HCT116 (cell line): ENCODE measurements around the gene NPIPB5. TPM values are rescaled to one million over a fixed set of nuclear protein-coding genes. Genes with fewer than 3 reads are reported as not detected.
"Not testable (repeated sequence)": the region's sequence is repeated elsewhere in the genome, so short reads cannot be mapped to it uniquely, and the experiment has no call there.

ENCODE experiments used
- ATAC-seq: fragments of 200-7000 bp; cut with Tn5 transposase; 2 replicates; pipeline ENCODE4 v1.9.1; 2020; ENCODE audit warnings: mild to moderate bottlenecking, moderate library complexity
- Bru-seq: library from RNA; stranded (reverse); fragments of 400-500 nt; gene quantifications from one replicate; lab custom pipeline; 2021; lab: Mats Ljungman, UMichigan
- BruChase-seq, 2 experiments: library from RNA; stranded (reverse); fragments of 400-500 nt; gene quantifications; one replicate each; lab custom pipeline; 2021; lab: Mats Ljungman, UMichigan
- BruUV-seq: library from RNA; stranded (reverse); fragments of 400-500 nt; replicated peaks from 2 replicates; lab custom pipeline; 2021; lab: Mats Ljungman, UMichigan
- CTCF ChIA-PET: fragments of 300-600 bp; sonication (Branson Sonifier 250); formaldehyde crosslinking; loops from one replicate; lab custom pipeline; 2021; ENCODE audit warnings: antibody characterized with exemption; lab: Charles Lee
- POLR2A ChIA-PET: fragments of 300-600, 350-600 bp; sonication (Branson Sonifier 250); formaldehyde crosslinking; loops from one replicate; lab custom pipeline; 2021; ENCODE audit warnings: antibody characterized with exemption; lab: Charles Lee
- RAD21 ChIA-PET, 2 experiments: fragments of 300-600 bp; sonication (Branson Sonifier 250); formaldehyde crosslinking; loops; one replicate each; lab custom pipeline; 2023; ENCODE audit warnings: low total read pairs in 2 of 2; ENCODE audit not compliant: uncharacterized antibody in 2 of 2, unreplicated experiment in 2 of 2, low non-redundant PET in 1 of 2; lab: Charles Lee
- DNase-seq: peaks from one replicate; pipeline ENCODE4 v3.0.0-alpha.2; 2010; ENCODE audit warnings: low read depth, low spot score
- H2AFZ ChIP-seq: fragments of 200-600 bp; shearing (Covaris generic), sonication (generic); 2 replicates; pipeline ENCODE4 v1.6.1; 2017; ENCODE audit warnings: low read depth, mixed run types, mixed read lengths, antibody characterized with exemption, low read length; ENCODE audit not compliant: poor library complexity, severe bottlenecking
- H3K27ac ChIP-seq: 2 replicates; pipeline ENCODE4 v1.5.1; 2012; ENCODE audit warnings: low read depth, low read length
- H3K27me3 ChIP-seq: fragments of 200-600 bp; sonication (generic); 2 replicates; pipeline ENCODE4 v1.6.1; 2016; ENCODE audit warnings: mixed run types, low read length, mixed read lengths; ENCODE audit not compliant: insufficient read depth
- H3K36me3 ChIP-seq, 2 experiments: fragments of 200-500 bp in 1 of 2; fragments of 200-600 bp in 1 of 2; sonication (Bioruptor generic) in 1 of 2; sonication (generic) in 1 of 2; 2 replicates each; pipeline versions ENCODE4 v1.5.1 to v1.6.1; 2014 to 2016; ENCODE audit warnings: low read length in 2 of 2, inconsistent platforms in 1 of 2, mixed read lengths in 1 of 2, mixed run types in 1 of 2; ENCODE audit not compliant: insufficient read depth in 2 of 2, control insufficient read depth in 1 of 2
- H3K4me1 ChIP-seq, 2 experiments: fragments of 200-600 bp in 1 of 2; sonication (generic) in 1 of 2; 2 replicates each; pipeline versions ENCODE4 v1.5.1 to v1.6.1; 2012 to 2017; ENCODE audit warnings: low read length in 2 of 2, inconsistent platforms in 1 of 2, mild to moderate bottlenecking in 1 of 2, mixed read lengths in 1 of 2, mixed run types in 1 of 2, moderate library complexity in 1 of 2; ENCODE audit not compliant: insufficient read depth in 2 of 2, control insufficient read depth in 1 of 2
- H3K4me2 ChIP-seq: fragments of 200-600 bp; sonication (generic); 2 replicates; pipeline ENCODE4 v1.6.1; 2017; ENCODE audit warnings: mixed run types, low read length, mixed read lengths
- H3K4me3 ChIP-seq, 2 experiments: fragments of 200-600 bp in 1 of 2; sonication (generic) in 1 of 2; replicated peaks in 1 of 2; 2 replicates each; pipeline ENCODE4 v1.5.1; 2011 to 2016; ENCODE audit warnings: low read length in 2 of 2, control low read depth in 1 of 2, low read depth in 1 of 2, mild to moderate bottlenecking in 1 of 2, mixed read lengths in 1 of 2, mixed run types in 1 of 2
- H3K79me2 ChIP-seq: fragments of 200-600 bp; sonication (generic); 2 replicates; pipeline ENCODE4 v1.6.1; 2017; ENCODE audit warnings: mild to moderate bottlenecking, mixed run types, low read length, moderate library complexity, mixed read lengths; ENCODE audit not compliant: insufficient read depth
- H3K9ac ChIP-seq: fragments of 200-600 bp; sonication (generic); 2 replicates; pipeline ENCODE4 v1.6.1; 2016; ENCODE audit warnings: low read length, mixed read lengths
- H3K9me2 ChIP-seq: fragments of 200-600 bp; sonication (generic), shearing (Covaris generic); 2 replicates; pipeline ENCODE4 v1.6.1; 2017; ENCODE audit warnings: mixed run types, mild to moderate bottlenecking, moderate library complexity; ENCODE audit not compliant: insufficient read depth
- H3K9me3 ChIP-seq, 2 experiments: fragments of 200-500 bp in 1 of 2; fragments of 200-600 bp in 1 of 2; sonication (Bioruptor generic) in 1 of 2; sonication (generic) in 1 of 2; 2 replicates each; pipeline ENCODE4 v1.6.1; 2014 to 2017; ENCODE audit warnings: low read length in 2 of 2, mixed read lengths in 2 of 2, inconsistent platforms in 1 of 2, low read depth in 1 of 2, mild to moderate bottlenecking in 1 of 2, mixed run types in 1 of 2, moderate library complexity in 1 of 2; ENCODE audit not compliant: control insufficient read depth in 1 of 2, insufficient read depth in 1 of 2
- H4K20me1 ChIP-seq: fragments of 200-600 bp; sonication (generic), shearing (Covaris generic); 2 replicates; pipeline ENCODE4 v1.6.1; 2017; ENCODE audit warnings: mixed run types, mild to moderate bottlenecking, moderate library complexity; ENCODE audit not compliant: insufficient read depth
- intact Hi-C: fragments of 100-400 bp; cut with micrococcal nuclease; formaldehyde crosslinking; loops from 2 replicates; pipeline ENCODE4 v1.10.0; 2022
- long read RNA-seq: library from polyadenylated mRNA; unstranded; transcript quantifications from one replicate; pipeline ENCODE4 v2.0.0, GENCODE V29; 2021; ENCODE audit not compliant: unreplicated experiment
- polyA plus RNA-seq: library from polyadenylated mRNA; unstranded; fragments of >200 nt; gene quantifications from 2 replicates; pipeline ENCODE4 v1.2.1, GENCODE V29; 2012; ENCODE audit warnings: missing spikeins
- total RNA-seq: library from RNA; stranded (reverse); gene quantifications from one replicate; pipeline ENCODE4 v1.2.1, GENCODE V29; 2021; ENCODE audit not compliant: unreplicated experiment

NPIPB5 gene
- total RNA-seq (108 TPM), Bru-seq, nascent RNA (percentile 51 among the genes with signal in this experiment), BruChase-seq, experiment 1, labeled RNA remaining after a 6-hour chase (percentile 71 among the genes with signal in this experiment), BruChase-seq, experiment 2, labeled RNA remaining after a 2-hour chase (percentile 62 among the genes with signal in this experiment)
- polyA plus RNA-seq, result 48.8 and 51.6 TPM in 2 replicates
- long read RNA-seq, partial matches to known transcripts, result 0 of 7 reads
- long read RNA-seq, other reads (novel, unspliced or antisense), result 7 of 7 reads

DNA sequence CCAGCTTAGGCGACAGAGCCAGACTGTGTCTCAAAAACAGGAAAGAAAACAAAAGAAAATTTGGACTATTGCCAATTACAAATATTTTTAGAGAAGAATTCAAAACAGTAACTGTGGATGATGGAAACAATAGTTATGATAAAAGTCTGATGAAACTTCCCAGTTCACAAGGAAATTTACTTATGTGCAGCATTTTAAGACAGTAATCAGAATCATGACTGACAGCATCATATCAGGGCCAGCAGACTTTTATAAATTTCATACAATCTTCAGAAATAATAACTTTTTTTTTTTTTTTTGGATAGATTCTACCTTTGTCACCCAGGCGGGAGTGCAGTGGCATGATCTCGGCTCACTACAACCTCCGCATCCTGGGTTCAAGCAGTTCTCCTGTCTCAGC is at the start of gene NPIPB5:
TSS of gene NPIPB5 (plus strand) at position 301 of the 400 bp plus-strand sequence. CDS start 2,911 bp downstream, outside the sequence.
- H4K20me1 ChIP-seq, H3K79me2 ChIP-seq, H3K27ac ChIP-seq, POLR2A ChIA-PET, H3K36me3 ChIP-seq, H3K9me3 ChIP-seq, intact Hi-C loops, BruUV-seq, H3K4me1 ChIP-seq, H3K4me2 ChIP-seq, H3K9ac ChIP-seq, H2AFZ ChIP-seq, H3K27me3 ChIP-seq, RAD21 ChIA-PET, H3K4me3 ChIP-seq, H3K9me2 ChIP-seq, ATAC-seq, CTCF ChIA-PET, DNase-seq: not testable (repeated sequence)

DNA sequence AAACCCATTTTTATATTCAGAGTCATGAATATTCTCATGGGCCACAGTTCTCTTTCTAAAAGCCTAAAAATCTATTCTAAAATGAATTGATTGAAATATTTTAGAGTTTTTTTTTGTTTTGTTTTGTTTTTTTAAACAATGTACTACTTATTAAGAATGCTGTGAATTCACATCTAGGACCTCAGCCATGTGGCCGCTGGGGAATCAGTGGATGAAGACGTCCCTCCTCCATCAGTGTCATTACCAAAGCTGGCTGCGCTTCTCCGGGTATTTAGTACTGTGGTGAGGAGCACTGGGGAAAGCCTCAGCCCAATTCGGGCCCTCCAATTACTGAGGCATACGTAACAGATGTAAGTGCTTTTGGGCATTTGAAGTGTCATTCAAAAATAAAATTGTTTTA is 41.8 kb upstream of the NPIPB5 start:
- H4K20me1 ChIP-seq, H3K9me2 ChIP-seq, H3K4me1 ChIP-seq, intact Hi-C loops, BruUV-seq, H3K4me2 ChIP-seq, RAD21 ChIA-PET, H3K9ac ChIP-seq, DNase-seq, H3K4me3 ChIP-seq, H2AFZ ChIP-seq, CTCF ChIA-PET, H3K9me3 ChIP-seq, ATAC-seq, H3K36me3 ChIP-seq, H3K79me2 ChIP-seq, POLR2A ChIA-PET, H3K27me3 ChIP-seq, H3K27ac ChIP-seq: not testable (repeated sequence)

DNA sequence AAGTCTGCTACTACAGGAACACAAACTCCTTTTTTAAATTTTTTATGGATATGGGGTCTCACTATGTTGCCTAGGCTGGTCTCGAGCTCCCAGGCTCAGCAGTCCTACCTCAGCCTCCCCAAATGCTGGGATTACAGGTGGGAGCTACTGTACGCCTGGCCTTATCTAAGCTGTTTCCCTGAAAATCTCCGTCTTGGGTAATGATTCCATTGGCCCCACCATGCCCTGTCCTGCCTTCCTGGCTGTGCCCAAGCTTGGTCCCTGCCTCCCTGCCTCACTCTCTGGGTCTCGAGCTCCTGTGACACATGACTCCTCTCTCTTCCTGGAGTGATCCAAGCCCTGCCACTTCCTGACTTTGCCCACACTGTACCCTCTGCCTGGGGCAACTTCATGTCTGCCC is 27.3 kb downstream of the NPIPB5 start:
- H3K9ac ChIP-seq, H3K79me2 ChIP-seq, H3K9me3 ChIP-seq, H3K4me2 ChIP-seq, H3K36me3 ChIP-seq, BruUV-seq, H3K4me1 ChIP-seq, H3K27me3 ChIP-seq, H4K20me1 ChIP-seq, CTCF ChIA-PET, ATAC-seq, H2AFZ ChIP-seq, DNase-seq, intact Hi-C loops, H3K9me2 ChIP-seq, RAD21 ChIA-PET, H3K27ac ChIP-seq, H3K4me3 ChIP-seq, POLR2A ChIA-PET: not testable (repeated sequence)

DNA sequence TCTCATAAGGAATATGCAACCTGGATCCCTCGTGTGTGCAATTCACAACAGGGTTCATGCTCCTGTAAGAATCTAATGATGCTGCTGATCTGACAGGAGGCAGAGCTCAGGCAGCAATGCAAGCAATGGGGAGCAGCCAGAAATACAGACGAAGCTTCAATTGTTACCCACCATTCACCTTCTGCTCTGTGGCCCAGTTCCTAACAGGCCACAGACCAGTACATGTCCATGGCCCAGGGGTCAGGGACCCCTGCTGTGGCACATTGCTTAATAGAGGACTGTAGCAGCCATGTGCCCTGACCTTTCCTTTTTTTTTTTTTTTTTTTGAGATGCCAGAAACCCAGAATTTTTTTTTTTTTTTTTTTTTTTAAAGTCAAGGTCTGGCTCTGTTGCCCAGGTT is 34.1 kb downstream of the NPIPB5 start:
- H4K20me1 ChIP-seq, H3K9me3 ChIP-seq, CTCF ChIA-PET, POLR2A ChIA-PET, H3K36me3 ChIP-seq, intact Hi-C loops, H3K27ac ChIP-seq, H3K79me2 ChIP-seq, H3K4me1 ChIP-seq, H3K9me2 ChIP-seq, H3K4me3 ChIP-seq, H2AFZ ChIP-seq, BruUV-seq, ATAC-seq, H3K4me2 ChIP-seq, H3K27me3 ChIP-seq, DNase-seq, H3K9ac ChIP-seq, RAD21 ChIA-PET: not testable (repeated sequence)
